ENCODE data around the gene ATXN7L1.

Gene ATXN7L1

DNA sequence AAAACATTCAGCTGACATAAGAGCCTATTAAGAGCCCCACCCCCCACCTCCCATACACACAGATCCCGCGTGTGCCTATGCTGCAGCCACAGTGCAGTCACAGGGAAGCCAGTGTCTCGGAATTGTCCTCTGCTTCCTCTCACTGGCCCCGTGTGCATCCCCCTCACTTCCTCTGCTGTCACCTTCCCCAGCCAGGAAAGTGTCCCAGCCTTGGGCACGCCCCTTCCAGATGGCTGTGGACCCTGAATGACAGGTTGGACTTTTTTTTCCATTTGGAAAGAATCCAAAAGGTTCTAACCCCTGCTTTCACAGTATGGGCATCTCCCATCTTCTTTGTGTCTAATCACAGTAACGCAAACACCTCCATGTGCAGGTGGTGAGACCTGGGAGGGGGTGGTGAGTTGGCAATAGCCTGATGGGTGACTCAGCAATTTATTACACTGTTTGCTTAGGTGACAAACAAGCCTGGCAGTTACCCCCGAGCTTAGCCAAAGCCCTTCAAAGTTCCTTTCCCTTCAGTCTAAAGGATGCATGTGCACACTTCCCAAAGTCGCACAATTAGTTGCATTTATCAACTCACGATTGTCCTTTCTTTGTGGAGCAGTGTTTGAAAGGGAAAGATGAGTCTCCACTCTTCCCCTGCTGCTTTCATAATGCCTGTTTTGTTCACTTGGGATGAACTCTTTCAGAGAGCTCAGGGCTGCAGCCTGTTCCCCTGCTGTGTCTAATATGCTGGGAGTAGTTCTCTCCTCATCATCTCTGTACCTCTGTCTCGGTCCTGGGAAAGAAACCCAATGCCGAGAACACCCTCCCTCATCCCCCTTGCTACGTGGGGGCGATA is 227.6 kb downstream of the ATXN7L1 start:
- DNase-seq (ENCODE audit: low spot score): peak; percentile 25

DNA sequence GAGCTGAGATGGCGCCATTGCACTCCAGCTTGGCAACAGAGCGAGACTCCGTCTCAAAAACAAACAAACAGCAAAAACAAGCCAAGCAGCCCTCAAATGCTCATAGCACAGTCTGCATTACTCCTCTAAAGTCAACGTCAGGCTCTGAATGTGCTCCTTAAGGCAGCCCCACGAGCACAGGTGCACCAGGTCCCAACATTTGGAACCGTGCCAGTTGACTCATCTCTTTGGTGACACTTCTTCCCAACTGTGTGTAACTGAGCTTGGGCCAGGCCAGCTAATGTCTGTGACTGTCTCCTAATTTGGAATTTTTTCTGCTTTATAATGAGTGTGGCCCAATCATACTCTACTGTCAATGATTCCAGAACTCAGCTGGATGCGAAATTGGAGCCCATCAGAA is 228.8 kb downstream of the ATXN7L1 start:
- DNase-seq (ENCODE audit: low spot score): peak; percentile 22

DNA sequence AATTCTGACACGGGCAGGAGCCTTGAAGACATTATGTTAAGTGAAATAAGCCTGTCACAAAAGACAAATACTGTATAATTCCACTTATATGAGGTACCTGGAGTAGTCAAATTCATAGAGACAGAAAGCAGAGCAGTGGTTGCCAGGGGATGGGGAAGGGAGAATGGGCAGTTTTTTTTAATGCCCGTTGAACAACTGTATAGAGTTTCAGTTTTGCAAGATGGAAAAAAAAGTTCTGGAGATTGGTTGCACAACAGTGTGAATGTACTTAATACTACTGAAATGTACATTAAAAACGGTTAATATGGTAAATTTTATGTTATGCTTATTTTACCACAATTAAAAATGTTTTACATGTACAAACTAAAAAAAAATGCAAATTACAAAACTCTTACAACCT is 231.5 kb downstream of the ATXN7L1 start:
- no peak for DNase-seq (ENCODE audit: low spot score)

DNA sequence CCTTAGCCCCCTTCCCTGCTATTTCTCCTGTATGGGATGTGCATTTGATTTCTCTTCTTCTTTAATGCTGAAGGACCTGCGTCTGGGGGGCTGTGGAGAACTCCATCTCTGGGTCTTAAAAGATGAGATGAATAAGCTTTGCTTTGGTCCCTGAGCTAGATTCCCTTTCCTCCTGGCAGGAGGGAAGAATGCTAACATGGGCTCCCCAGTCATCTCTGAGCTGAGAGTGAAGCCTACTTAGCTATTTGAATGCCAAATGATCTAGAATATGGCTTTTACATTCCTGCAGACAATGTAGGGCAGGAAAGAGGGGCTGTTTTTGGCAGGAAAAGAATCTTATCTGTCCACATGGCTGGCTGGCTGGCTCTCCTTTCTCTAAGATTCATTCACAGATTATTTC is 232.5 kb downstream of the ATXN7L1 start:
- no peak for DNase-seq (ENCODE audit: low spot score)

DNA sequence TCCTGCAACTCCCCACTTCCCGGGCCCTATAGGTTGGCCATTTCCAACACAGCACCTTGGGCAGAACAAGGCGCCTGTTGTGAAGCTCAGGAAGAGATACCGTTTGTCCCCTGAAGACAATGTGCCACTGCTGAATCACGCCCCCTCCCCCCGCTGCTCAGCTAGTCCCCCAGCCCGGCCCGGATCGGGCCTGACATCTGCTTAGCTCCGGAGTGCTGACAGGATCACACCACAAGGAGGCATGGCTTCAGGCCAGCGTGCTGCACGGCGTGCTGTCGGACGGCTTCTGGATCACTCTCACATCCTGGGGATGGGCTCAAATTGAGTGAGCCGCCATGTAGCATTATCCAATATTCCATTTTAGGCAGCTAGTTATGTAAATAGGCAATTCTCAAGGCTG is 233.0 kb downstream of the ATXN7L1 start:
- no peak for DNase-seq (ENCODE audit: low spot score)

DNA sequence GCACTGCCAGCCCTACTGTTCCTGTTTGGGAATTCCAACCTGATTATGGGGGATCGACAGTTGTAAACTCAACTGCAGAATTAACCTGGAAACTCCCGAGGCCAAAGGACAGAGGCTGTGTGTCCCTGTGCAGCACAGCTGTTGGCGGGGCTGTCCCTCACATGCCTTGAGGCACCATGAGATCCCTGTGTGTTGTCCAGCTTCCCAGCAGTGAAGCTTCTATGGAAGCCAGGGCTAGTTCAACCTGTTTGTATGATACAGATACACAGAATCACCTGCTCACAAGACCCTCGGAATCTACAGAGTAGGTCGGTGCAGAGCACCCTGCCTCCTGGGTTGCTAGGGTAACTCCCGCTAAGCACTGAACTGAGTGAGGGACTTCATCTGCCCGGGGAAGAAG is 234.1 kb downstream of the ATXN7L1 start:
- no peak for DNase-seq (ENCODE audit: low spot score)

DNA sequence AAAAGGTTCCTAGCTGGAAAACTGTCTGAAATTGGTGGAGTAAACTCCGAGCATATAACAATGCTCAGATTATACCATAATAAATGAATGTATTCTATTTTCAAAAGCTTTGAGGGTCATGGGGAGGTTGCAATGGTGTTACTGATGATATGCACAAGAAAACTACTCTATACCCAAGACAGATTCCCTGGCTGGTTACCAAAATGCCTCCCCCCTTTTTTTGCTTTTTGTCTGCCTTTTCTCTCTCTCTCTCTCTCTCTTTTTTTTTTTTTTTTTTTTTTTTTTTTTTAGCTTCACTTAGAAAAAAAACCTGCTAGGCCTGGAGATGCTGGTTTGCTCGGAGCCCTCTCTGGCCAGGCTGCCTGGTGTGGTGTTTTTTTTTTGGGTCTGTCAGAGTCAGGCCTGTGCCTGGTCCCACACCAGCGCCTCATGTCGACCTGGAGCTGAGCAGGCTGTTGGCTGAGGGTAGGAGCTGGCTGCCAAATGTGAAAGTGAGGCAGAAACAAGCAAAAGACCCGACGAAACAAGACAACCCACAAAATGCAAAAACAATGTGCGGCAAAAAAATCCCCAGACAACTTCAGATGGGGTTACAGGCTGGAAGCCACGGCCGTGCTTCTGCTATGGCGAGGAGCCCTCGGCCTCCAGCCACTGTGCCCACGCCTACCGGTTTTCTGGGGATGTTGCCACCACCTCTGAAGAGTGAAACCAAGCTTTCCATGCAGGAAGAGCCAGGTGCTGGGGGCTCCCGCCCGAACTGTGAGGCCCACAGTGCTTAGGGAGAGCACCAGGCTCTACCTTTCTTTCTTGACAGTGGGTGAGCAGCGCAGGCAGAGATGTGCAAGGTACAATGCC is 235.2 kb downstream of the ATXN7L1 start:
- no peak for DNase-seq (ENCODE audit: low spot score)

DNA sequence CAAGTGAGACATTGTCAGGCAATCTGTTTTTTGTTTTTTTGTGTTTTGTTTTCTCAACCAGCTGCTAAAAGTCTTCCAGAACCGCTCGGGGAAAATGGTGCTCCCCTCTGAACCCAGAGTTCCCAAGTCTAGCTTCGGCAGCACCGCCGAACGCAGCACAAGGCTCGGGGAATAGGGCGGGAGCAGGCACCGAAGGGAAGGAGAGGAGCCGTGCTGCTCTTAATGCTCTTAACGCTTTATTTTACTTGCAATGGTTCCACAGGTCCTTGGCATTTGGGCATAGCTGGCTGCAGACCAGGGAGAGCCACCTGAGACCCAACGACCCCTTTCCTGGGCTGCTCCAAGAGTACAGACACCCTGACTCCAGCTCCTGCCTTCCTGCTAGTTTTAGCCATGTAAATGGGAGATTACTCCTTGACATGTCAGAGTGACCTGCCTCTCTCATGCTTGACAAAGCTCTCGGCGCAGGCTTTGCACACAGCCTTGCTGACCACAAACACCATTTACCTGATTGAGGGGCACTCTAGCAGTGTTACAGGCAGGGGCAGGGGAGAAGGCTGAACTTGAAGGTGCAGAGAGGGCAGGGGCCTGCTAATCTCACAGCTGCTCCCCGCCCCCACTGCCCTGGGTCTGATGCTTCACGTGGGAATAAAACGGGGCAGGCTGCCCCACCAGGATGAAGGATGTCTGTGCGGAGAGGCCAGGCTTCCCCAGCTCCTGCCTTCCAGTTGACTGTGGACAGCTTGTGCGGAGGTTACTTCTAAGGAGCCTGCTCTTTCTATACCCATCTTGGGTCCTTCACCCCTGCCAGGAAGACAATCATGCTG is 236.5 kb downstream of the ATXN7L1 start:
- DNase-seq (ENCODE audit: low spot score): no peak

DNA sequence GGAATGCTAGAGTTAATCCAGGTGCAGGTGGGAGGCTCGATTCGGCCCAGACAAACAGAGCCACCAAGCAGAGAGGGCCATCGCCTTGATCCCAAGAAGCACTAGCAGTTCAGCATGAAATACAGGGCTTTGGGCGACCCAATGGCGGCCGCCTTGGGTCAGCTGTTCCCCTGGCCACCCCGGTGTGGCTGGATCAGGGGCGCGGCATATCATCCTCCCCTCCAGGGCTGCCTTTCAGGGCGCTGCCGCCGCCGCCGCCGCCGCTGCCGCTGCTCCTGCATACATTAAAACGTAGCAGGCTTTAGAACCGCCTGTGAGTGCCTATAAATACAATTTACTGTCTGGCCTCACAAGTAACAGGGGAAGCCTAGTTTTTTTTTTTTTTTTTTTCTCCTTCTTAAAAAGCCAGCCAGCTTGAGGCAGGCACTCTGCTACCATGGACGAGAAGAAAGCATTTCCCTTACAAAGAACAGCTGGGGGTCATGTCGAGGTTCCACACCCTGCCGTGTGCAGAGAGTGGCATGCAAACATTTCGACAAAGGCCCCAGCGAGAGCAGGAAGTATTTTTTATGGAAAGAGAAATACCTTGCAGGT is 237.4 kb downstream of the ATXN7L1 start:
- no peak for DNase-seq (ENCODE audit: low spot score)

DNA sequence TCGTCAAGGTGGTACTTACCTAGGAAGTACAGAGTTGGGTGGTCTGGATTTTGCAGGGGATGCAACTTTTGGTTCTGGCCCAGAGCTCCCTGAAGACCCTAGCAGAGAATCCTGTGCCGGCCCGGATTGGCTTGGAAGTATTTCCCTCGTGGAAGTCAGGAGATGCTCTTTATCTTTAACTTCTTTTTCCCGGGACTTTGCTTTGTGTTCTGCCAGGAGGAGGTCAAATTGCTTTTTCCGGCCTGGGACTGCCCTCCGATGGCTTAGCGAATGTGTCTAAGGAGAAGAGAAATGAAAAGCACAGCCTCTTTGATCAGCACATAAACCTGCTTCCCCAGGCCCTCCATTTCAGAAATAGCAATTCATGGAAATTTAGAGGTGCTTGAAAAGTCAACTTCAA is 238.1 kb downstream of the ATXN7L1 start:
- no peak for DNase-seq (ENCODE audit: low spot score)

DNA sequence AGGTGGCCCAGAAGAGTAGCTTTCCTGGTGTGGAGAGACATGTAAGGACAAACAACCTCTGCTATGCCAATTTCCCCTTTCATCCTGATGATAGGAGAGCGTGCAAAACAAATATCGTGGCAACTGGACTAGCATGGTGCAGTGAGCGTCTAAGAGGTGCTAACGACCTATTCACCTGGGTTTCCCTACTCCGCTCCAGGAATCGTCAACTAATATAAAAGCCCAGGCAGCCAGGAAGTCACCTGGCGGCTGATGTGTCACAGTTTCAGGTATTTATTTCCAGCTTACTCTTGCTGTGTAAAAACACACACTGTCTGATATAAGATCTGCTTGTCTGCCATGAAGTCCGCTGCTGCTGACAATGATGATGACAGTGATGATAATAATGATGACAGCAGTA is 238.6 kb downstream of the ATXN7L1 start:
- DNase-seq (ENCODE audit: low spot score): no peak

DNA sequence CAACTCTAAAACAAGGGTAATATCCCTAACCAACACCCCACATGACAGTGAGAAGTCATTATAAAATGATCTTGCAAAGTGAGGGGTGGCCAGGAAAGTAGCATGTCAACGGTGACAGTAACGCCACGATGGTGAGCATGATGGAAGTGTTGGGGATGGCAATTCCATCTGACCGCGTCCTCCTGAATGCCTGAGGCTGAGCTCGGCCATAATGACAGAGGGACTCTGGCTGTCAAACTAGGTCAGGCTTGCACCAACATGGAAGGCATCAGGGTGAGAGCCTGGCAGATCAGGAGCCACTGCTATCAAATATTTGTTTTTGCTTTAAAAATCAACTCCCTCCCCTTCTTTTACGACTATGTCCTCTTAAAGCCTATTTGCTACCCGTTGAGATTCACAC is 239.4 kb downstream of the ATXN7L1 start:
- DNase-seq (ENCODE audit: low spot score): no peak

DNA sequence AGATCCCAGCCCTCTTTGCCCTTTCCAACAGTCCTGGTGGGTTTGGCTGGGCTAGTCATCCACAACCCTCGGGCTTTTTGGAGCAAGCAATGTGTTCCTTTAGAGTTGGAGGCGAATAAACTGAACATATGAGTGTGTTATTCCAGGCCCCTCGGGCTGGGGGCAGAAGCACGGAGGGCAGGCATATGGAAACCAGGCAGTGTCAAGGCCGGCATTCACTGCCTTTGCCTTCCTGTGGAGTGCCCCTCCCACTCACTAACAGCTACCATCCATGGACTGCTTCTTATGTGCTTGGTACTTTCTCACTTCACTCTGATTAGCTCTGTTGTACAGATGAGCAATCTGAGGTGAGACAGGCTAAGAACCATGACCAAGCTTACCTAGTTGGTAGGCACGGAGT is 241.2 kb downstream of the ATXN7L1 start:
- DNase-seq (ENCODE audit: low spot score): no peak

DNA sequence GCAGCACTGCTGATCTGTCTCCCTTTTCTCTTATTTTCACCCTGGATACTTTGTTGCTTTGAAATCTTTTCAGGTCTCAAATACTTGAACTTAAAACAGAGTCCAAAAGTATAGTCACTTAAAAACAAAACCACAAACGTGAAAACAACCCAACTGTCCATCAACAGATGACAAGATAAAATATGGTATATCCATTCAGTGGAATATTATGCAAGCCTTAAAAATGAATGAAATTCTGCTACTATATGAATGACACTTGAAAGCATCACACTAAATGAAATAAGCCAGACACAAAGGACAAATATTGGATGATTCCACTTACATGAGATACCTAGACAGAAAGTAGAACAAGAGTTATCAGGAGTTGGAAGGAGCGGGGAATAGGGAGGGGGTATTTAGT is 250.4 kb downstream of the ATXN7L1 start:
- DNase-seq (ENCODE audit: low spot score): no peak

DNA sequence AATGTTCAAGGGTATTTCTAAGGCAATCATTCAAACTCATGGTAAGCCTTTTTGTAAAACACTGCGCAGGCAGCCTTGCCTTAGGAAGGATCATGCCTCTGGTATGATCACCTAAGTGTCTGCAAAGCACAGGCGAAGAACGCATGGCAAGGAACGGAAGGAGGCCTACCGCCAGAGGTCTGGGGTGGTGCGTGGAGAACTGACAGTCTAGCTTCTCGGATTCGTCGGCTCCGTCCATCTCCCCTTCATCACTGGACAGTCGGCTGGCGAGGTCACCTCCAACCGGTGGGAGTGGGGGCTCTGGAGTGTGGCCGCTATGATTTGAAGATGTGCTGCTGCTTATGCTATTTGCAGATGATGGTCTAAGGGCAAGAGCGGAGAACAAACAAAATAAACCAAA is 252.5 kb downstream of the ATXN7L1 start:
- no peak for DNase-seq (ENCODE audit: low spot score)

DNA sequence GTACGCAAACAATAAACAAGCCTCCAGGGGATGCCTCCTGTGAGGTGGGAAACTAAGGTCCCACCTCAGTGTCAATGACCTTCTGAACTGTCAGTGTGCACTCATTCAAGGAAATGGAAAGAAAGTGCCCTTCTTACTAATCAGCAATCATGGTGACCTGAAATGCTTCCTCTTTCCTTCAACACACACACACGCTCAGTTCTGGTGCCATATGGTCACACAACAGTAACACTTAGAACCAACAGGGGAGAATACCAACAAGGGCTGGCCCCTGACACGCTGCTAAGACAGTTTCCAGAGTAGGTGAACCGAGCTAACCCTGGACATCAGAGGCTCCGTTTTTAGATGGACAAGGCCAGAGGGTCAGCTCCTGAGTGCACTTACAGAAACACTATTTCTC is 253.0 kb downstream of the ATXN7L1 start:
- no peak for DNase-seq (ENCODE audit: low spot score)

DNA sequence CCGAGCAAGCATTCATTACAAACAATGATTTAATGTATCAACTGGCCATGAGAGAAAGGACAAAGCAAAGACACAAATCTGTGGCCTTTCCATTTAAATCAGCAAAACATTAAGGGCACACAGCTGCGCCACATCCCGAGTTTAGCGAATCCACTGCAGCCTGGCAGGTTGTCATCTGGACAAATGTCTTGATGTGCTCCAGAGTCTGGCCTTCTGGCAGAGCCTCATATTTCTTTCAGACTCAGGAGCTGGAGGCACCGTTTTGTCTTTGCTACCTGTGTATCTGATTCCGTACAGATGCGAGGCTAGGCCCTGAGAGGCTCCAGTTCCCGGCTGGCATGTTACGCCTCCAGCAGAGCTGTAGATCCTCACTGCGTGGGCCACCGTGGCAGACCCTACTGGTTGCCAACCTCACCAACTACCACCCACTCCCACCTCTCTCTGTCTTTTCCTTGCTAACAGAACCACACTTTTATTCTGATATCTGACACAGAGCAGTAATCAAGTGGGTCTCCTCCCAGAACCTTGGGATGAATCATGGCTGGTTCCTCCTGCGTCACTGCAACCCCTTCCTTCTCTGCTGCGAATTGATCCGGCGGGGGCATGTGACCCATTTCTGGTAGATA is 254.2 kb downstream of the ATXN7L1 start:
- DNase-seq (ENCODE audit: low spot score): no peak

DNA sequence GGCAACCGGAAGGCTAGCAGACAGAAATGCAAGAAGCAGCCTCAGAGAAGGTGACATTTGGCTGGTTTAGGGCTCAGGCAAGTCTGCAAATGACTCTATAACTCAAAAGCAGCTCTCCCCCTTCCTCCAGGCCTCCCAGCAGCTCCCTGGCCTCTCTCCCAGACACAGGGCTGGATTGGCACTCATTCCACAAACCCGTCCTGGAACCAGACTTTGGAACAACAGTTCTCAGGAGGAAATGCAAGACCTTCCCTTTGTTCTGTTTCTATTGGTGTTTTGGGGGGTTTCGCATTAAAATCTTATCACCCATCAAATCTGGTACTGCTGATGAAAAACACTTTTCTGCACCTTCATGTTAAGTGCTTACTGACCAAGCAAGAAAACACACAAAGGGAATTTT is 254.8 kb downstream of the ATXN7L1 start:
- DNase-seq (ENCODE audit: low spot score): no peak

DNA sequence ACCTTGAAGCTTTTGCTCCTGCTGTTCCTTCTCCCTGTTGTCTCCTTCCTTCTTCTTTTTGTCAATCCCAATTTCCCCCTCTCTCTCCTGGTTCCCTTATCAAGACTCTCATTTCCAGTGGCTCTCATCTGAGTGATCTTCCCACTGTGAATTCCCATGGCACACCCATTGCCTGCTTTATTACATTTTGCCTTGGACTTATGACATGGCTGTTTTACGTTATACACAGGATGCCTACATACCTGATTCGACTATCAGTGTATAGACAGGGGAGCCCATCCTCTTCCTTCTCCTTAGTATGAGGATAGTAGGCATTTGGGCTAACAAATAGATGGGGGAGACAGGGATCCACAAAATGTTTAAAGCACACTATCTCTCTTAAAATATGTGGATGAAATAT is 255.2 kb downstream of the ATXN7L1 start:
- no peak for DNase-seq (ENCODE audit: low spot score)

DNA sequence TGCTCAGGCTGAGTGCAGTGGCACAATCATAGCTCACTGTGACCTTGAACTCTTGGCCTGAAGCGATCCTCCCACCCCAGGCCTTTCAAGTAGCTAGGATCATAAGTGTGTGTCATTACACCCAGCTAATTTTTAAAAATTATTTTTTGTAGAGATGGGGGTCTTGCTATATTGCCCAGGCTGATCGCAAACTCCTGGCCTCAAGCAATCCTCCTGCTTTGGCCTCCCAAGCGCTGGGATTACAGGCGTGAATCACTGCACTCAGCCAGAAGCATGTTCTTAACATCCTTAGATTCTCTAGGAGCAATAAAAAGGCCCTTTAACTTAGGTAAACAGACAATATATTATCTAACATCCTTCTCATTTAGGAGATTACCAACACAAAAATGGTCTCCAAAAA is 256.8 kb downstream of the ATXN7L1 start:
- DNase-seq (ENCODE audit: low spot score): no peak

DNA sequence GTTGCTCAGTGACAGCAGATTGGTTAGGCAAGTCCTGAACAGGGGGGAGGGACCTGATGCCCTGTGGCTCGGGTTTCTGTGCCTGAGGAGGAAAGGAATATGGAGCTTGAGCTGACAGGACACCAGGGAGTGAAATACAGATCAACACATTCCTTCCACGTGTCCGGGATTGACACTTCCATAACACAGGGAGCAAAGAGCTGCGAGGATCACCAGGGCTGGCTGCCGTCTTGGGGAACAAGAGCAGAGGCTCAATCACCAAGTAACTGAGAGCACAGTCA is 258.4 kb downstream of the ATXN7L1 start:
- no peak for DNase-seq (ENCODE audit: low spot score)

All from hematopoietic multipotent progenitor cell treated with erythropoietin and hydrocortisone succinate and interleukin-3 and kit ligand, for 17 days (in vitro differentiated cells).